ENCODE results near the gene CDC42EP2. TPM values are rescaled to one million over a fixed set of nuclear protein-coding genes. Genes with fewer than 3 reads are reported as not detected.

Gene CDC42EP2
- polyA plus RNA-seq, 1 donor (not counting 4 experiments of a cell fraction or from before 2014, with no cell fraction given) = 6.1 TPM

DNA sequence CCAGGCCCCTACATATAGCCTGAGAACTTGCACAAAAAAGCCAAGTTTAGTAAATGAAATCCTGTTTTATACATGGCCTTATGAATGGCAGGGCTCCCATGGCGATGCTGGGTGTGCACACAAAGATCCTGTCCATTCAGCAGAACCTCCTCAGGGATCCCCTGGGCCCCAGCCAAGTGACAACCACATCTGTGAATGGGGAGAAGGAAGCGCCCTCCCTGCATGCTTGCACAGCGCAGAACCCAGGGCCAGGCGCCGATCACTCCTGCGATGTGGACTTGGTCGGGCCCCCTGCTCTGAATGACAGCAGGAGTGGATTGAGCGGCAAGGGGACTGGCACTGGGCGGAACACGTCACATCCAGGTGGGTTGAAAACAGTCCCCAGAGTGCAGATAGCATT lies 4.5 kb upstream of the CDC42EP2 start:
- no peak overlapping the region for H3K27ac ChIP-seq (ENCODE audit: control insufficient read depth, insufficient read depth, low read length)

DNA sequence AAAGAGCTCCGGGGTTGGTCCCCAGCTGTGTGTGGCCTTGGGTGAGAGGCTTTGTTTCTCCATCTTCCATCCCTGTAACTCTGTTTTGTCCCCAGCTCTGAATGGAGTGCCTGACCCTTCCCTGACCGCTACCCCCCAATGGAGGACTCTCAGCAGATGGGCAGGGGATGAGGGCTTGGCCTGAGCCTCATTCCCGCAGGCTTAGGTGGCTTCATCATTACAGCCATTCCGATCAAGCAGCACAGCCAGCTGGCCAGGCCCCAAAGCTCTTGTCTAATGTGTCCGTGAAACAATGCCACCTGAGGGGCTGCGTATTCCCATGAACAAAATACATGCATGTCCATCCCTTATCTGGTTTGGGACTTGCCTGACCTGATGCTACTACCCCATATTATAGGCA lies 3.9 kb upstream of the CDC42EP2 start:
- H3K4me2 ChIP-seq (ENCODE audit: control insufficient read depth, extremely low read depth, insufficient read depth, low read depth, low read length) = no peak overlapping the region
- no peaks in the 10 kb centered on the region for H3K9me1 ChIP-seq (ENCODE audit: control insufficient read depth, extremely low read depth, insufficient read depth, low read length)
- H3K27ac ChIP-seq (ENCODE audit: control insufficient read depth, insufficient read depth, low read length) = no peak overlapping the region
- no peaks in the 10 kb centered on the region for H3K36me3 ChIP-seq (ENCODE audit: control insufficient read depth in 2 of 2, extremely low read depth in 1 of 2, insufficient read depth in 2 of 2, low read length in 2 of 2)
- no peak for DNase-seq (ENCODE audit: low read depth, low spot score)
- H3K9me3 ChIP-seq (ENCODE audit: control insufficient read depth, low read depth, low read length) = no peaks in the 10 kb centered on the region
- H4K20me1 ChIP-seq (ENCODE audit: control insufficient read depth, extremely low read depth, insufficient read depth, low read length) = no peaks in the 10 kb centered on the region
- no peak for FAIRE-seq
- H2AFZ ChIP-seq (ENCODE audit: control insufficient read depth, low read length) = no peak overlapping the region
- dilution Hi-C loops (cut with MboI; ENCODE audit: extremely low pct_ligation_motif_present, low sequenced_read_pairs) = no loop called here
- H3K27me3 ChIP-seq (ENCODE audit: control insufficient read depth, extremely low read depth, insufficient read depth, low read length) = no peaks in the 10 kb centered on the region
- TF ChIP-seq, protein P1, sequence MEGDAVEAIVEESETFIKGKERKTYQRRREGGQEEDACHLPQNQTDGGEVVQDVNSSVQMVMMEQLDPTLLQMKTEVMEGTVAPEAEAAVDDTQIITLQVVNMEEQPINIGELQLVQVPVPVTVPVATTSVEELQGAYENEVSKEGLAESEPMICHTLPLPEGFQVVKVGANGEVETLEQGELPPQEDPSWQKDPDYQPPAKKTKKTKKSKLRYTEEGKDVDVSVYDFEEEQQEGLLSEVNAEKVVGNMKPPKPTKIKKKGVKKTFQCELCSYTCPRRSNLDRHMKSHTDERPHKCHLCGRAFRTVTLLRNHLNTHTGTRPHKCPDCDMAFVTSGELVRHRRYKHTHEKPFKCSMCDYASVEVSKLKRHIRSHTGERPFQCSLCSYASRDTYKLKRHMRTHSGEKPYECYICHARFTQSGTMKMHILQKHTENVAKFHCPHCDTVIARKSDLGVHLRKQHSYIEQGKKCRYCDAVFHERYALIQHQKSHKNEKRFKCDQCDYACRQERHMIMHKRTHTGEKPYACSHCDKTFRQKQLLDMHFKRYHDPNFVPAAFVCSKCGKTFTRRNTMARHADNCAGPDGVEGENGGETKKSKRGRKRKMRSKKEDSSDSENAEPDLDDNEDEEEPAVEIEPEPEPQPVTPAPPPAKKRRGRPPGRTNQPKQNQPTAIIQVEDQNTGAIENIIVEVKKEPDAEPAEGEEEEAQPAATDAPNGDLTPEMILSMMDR (optimal IDR thresholded peaks at IDR 0.05 in 1 of 3, IDR thresholded peaks at IDR 0.05 in 1 of 3, conservative IDR thresholded peaks at IDR 0.05 in 1 of 3; ENCODE audit: extremely low read depth in 1 of 3, insufficient read depth in 2 of 3, low read length in 3 of 3) = no peak
- TF ChIP-seq EZH2 (IDR thresholded peaks at IDR 0.05; ENCODE audit: low read length) = no peak
- H3K4me3 ChIP-seq (ENCODE audit: control insufficient read depth in 2 of 3, extremely low read depth in 1 of 3, insufficient read depth in 2 of 3, low read depth in 1 of 3, low read length in 3 of 3) = no peak overlapping the region
- peaks cover 7% of the 10 kb centered on the region for H3K79me2 ChIP-seq (ENCODE audit: control insufficient read depth, insufficient read depth, low read length)
- peaks cover 5% of the 10 kb centered on the region for H3K4me1 ChIP-seq (ENCODE audit: control insufficient read depth, extremely low read depth, insufficient read depth, low read length)
- H3K9ac ChIP-seq (ENCODE audit: control insufficient read depth, extremely low read depth, insufficient read depth, low read length) = no peak overlapping the region

More for the DNA sequence above, 4.5 kb upstream of the CDC42EP2 start:
- no peaks in the 10 kb centered on the region for H4K20me1 ChIP-seq (ENCODE audit: control insufficient read depth, extremely low read depth, insufficient read depth, low read length)
- H3K4me2 ChIP-seq (ENCODE audit: control insufficient read depth, extremely low read depth, insufficient read depth, low read depth, low read length) = no peak overlapping the region
- H2AFZ ChIP-seq (ENCODE audit: control insufficient read depth, low read length) = no peak overlapping the region
- H3K27me3 ChIP-seq (ENCODE audit: control insufficient read depth, extremely low read depth, insufficient read depth, low read length) = no peaks in the 10 kb centered on the region
- DNase-seq (ENCODE audit: low read depth, low spot score) (no peak), FAIRE-seq (no peak)
- peaks cover 5% of the 10 kb centered on the region for H3K4me1 ChIP-seq (ENCODE audit: control insufficient read depth, extremely low read depth, insufficient read depth, low read length)
- no peak overlapping the region for H3K4me3 ChIP-seq (ENCODE audit: control insufficient read depth in 2 of 3, extremely low read depth in 1 of 3, insufficient read depth in 2 of 3, low read depth in 1 of 3, low read length in 3 of 3)
- peaks cover 1% of the 10 kb centered on the region for H3K79me2 ChIP-seq (ENCODE audit: control insufficient read depth, insufficient read depth, low read length)
- no peaks in the 10 kb centered on the region for H3K36me3 ChIP-seq (ENCODE audit: control insufficient read depth in 2 of 2, extremely low read depth in 1 of 2, insufficient read depth in 2 of 2, low read length in 2 of 2)
- H3K9me3 ChIP-seq (ENCODE audit: control insufficient read depth, low read depth, low read length) = no peaks in the 10 kb centered on the region
- TF ChIP-seq, protein P1 (optimal IDR thresholded peaks at IDR 0.05 in 1 of 3, IDR thresholded peaks at IDR 0.05 in 1 of 3, conservative IDR thresholded peaks at IDR 0.05 in 1 of 3; ENCODE audit: extremely low read depth in 1 of 3, insufficient read depth in 2 of 3, low read length in 3 of 3) = no peak
- TF ChIP-seq EZH2 (IDR thresholded peaks at IDR 0.05; ENCODE audit: low read length) = no peak
- dilution Hi-C loops (cut with MboI; ENCODE audit: extremely low pct_ligation_motif_present, low sequenced_read_pairs) = no loop called here
- H3K9me1 ChIP-seq (ENCODE audit: control insufficient read depth, extremely low read depth, insufficient read depth, low read length) = no peaks in the 10 kb centered on the region
- no peak overlapping the region for H3K9ac ChIP-seq (ENCODE audit: control insufficient read depth, extremely low read depth, insufficient read depth, low read length)

Data from keratinocyte (primary cell).